ENCODE results near the gene OSMR.

OSMR gene

GRCh38 chr5:38871058-38871605, 25.3 kb downstream of the OSMR start:
- DNase-seq: no peak

GRCh38 chr5:38871790-38872551, 26.2 kb downstream of the OSMR start:
- DNase-seq: peak in 1 of 56 donors; percentile 45

- no peak for DNase-seq
Measured at GRCh38 chr5:38872826-38873225, 27.0 kb downstream of the OSMR start.

- no peak for DNase-seq
Measured at GRCh38 chr5:38874948-38875456, 29.2 kb downstream of the OSMR start.

DNA sequence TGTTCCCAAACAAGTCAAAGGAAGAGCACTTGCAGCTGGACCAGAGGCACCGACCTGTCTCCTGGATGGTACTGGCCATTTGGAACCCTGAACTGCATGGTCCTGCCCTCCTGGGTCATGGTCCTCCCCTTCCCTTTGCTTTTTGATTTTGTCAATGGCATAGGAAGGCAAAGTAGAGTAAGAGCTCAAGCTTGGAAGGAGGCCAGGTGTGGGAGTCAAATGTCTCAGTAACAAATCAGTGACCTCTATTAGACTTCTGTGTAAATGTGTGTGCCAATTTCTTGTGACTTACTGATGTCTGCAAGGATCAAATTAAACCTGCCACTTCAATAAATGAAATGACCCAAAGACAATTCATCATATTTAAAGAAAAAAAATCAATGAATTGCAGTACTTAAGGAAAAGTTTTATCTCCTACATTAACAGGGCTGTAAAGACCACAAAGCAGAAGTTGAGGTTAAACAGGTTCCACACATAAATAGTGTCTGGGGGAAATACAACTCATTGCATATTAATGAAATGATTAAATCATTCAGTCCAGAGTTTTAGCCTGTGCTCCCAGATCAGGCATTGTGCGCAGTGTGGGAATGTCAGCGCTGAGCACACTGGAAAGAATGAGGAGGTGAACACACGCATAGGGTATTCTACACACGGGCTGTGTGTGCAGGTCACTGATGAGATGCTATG, 32.7 kb downstream of the OSMR start:
- no peak for DNase-seq

DNA sequence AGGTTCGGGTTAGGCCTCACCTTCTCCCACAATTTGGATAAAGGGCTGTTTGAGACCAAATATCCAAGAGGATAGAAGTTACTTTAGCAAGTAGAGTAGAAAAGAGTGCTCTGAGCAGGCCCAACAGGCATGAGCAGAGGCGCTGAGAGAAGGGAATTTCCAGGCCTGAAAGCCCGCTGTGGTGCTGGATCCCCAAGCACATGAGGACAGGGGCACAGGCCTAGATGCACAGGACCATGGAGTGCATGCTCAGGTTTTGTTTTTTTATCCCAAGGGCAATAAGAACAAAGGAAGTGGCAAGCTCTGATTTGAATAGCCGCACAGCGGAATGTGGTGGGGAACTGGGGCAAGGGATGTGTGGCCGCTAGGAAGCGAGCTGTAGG, 33.3 kb downstream of the OSMR start:
- DNase-seq: no peak

DNA sequence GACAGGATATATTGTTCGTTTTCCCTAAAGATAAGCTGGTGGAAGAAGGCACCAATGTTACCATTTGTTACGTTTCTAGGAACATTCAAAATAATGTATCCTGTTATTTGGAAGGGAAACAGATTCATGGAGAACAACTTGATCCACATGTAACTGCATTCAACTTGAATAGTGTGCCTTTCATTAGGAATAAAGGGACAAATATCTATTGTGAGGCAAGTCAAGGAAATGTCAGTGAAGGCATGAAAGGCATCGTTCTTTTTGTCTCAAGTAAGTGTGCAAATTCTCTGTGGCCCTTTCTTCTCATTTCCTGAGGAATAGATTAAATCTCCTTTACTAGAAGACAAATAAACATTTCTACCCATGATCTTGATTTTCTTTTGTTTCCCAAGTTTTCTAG, 38.0 kb downstream of the OSMR start:
- no peak for DNase-seq

DNA sequence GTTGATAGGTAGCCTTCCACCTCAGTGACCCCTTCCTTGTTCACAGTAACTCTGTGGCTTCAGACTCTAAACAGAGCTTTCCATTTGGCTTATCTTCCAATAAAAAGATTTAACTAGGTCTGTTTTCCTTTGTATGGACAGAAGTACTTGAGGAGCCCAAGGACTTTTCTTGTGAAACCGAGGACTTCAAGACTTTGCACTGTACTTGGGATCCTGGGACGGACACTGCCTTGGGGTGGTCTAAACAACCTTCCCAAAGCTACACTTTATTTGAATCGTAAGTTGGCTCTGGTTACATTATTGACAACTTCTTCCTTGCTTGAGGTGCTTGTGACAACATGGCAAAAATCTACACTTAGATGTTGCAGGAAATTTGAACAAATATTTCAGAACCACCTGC, 39.4 kb downstream of the OSMR start:
- no peak for DNase-seq

GRCh38 chr5:38888041-38888440, 42.2 kb downstream of the OSMR start:
- DNase-seq: no peak

DNA sequence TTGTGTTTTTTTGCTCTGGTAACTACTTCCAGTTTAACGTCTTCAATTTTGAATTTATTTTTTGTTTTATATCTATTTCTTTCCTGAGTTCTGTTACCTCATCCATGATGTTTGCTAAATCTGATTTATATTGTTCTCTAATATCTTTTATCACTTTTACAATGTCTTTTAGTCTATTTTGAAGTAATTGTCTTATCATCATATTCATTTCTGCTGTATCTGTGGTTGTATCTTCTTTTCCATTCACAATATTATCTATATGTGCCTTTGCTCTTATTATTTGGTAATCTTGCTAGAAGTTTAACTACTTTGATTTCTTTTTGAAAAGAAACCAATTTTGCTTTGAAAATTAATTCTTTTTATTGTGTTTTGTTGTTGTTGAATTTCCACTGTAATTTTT, 43.6 kb downstream of the OSMR start:
- no peak for DNase-seq

- DNase-seq: no peak
Measured at GRCh38 chr5:38891563-38891962, 45.8 kb downstream of the OSMR start.

DNA sequence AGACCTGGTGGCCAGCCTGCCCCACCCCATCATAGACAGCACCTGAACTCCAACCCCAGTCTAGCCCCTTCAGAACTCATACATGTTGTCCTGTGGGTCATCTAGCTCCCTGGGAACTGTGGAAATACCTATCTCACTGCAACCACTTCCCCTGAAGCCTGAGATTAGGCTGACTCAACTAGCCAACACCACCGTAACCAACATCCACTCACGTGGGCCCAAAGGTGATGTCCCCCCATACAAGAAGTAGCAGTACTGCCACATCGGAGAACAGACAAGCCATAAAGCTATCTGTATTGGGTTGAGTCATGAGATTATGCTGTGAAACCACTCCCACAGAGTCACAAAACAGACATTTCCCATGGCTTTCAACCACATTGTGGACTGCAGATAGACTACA, 46.6 kb downstream of the OSMR start:
- DNase-seq: no peak

- no peak for DNase-seq
Measured at GRCh38 chr5:38896760-38897159, 50.9 kb downstream of the OSMR start.

DNA sequence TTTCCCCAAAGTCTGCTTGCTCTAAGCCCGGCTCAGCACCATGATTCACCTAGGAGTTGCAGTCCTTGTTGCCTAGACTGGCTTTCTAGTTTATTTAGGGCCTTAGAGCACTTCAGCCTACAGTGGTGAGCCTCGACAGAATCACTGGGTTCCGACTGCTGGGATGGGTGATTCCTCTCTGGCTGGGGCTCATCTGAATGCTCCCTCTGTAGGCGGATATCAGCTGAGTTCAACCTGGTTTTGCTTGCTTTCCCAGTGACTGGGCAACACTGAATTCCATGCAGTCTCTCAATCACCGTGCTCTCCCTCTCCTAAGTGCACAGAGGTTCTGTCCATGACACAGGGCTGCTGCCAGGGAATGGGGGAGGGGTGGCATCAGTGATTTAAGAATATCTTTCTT, 54.1 kb downstream of the OSMR start:
- no peak for DNase-seq

GRCh38 chr5:38905516-38905915, 59.7 kb downstream of the OSMR start:
- DNase-seq: no peak

DNA sequence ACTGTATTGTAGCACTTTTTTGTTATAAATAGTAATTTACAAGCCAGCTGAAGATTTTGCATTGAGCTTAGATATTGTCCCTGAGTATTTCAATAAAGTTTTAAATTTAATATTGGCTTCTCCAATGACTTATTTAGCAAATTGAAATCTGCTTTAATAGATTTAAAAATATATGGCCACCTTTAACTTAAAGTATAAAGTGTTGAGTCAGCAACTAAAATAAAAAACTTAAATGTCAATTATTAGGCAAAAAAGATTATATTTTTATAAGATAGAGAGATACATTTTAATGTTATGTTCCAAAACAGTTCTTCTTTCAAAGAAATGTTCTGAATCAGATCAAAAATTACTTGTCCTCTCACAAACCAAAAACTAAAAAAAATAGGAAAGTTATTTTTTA, 60.7 kb downstream of the OSMR start:
- no peak for DNase-seq

- DNase-seq: no peak
Measured at GRCh38 chr5:38911933-38912332, 66.1 kb downstream of the OSMR start.

- no peak for DNase-seq
Measured at GRCh38 chr5:38913714-38914113, 67.9 kb downstream of the OSMR start.

GRCh38 chr5:38916802-38917201, 71.0 kb downstream of the OSMR start:
- no peak for DNase-seq

DNA sequence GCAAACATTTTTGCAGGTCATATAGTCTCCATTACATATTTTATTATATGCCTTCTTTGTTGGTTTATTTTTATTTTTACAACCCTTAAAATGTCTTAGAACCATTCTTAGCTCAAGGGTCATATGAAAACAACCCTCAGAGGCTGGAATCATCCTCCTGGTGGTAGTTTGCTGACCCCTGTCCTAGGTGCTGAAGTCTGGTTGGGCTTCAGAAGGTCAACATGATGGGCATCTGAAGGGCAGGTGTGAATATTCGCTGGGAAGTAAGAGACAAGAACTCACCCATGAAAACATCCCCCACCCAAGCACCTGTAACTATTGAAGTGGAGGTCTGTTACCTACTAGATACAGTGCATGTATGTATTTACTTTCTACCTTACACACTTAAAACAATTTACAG, 75.4 kb downstream of the OSMR start:
- no peak for DNase-seq

DNA sequence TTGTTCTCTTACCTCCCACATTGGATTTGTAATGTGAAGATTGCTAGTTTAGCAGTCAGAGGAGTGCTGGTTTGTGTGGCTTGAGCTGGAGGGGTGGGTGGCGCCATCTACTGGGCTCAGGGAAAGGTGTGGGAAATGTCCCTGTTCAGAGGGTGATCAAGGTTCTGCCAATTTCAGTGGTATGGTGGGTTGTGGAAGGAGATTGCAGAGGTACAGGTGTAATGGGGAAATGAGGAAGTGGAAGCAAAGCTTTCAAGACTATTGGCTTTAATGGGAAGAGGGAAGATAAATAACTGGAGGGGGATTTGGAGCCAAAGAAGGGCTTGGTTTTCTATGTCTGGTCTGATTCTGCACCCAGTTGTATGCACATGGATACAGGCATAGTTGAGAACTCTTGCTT, 76.4 kb downstream of the OSMR start:
- DNase-seq: peak in 30 of 56 donors; percentile 1 to 57 (median 14)

DNA sequence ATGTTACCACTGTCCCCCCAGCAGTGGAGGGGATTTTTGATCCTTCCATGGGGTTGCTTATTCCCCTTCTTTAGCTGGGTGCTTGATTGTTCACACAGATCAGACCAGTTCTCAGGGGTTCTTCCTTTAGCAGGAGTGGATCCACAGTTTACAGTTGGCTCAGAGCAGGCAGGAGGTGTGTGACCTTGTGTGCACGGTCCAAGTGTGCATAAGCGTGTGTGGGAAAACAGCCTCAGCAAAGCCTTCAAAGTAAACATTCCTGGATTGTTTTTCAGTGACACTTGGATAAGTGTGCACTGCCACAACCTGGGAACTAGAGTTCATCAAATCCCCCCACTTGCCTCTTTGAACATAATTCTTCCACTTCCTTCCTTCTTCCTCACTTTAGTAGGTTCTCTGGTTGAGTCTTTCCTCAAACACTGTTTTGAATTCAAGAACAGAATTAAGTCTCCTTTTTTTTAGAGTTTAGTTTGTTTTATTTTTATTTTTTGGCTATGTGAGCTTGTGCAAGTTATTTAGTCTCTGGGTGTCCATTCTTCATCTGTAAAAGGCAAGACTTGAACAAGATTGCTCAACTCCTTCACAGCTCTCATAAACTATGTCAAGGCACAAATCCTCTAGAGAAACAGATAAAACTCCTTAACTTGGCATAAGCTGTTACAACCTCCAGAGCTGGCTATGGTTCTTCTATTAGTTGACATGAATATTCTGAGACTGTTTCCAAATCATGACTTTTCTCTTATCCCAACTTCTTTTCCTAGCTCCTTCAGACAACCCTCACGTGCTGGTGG, 78.0 kb downstream of the OSMR start:
- DNase-seq: no peak

All from nucleus accumbens (tissue), 56 donors.